HFF-Myc (cell line): ENCODE data around the gene ULK4.

Experiments
- DNase-seq: peaks from one replicate; pipeline ENCODE4 v3.0.0-alpha.2; 2011; ENCODE audit warnings: low read depth; ENCODE audit errors: extremely low read depth
- H3K4me3 ChIP-seq: replicated peaks from 2 replicates; pipeline ENCODE4 v1.5.1; 2011; ENCODE audit warnings: low read depth, mild to moderate bottlenecking, control low read depth, low read length
- TF ChIP-seq, protein P1 (sequence below): IDR thresholded peaks from 2 replicates; pipeline ENCODE4 v1.5.1; 2012; ENCODE audit warnings: mild to moderate bottlenecking, low read depth, low read length, control low read depth; ENCODE audit errors: missing control alignments

Gene ULK4

DNA sequence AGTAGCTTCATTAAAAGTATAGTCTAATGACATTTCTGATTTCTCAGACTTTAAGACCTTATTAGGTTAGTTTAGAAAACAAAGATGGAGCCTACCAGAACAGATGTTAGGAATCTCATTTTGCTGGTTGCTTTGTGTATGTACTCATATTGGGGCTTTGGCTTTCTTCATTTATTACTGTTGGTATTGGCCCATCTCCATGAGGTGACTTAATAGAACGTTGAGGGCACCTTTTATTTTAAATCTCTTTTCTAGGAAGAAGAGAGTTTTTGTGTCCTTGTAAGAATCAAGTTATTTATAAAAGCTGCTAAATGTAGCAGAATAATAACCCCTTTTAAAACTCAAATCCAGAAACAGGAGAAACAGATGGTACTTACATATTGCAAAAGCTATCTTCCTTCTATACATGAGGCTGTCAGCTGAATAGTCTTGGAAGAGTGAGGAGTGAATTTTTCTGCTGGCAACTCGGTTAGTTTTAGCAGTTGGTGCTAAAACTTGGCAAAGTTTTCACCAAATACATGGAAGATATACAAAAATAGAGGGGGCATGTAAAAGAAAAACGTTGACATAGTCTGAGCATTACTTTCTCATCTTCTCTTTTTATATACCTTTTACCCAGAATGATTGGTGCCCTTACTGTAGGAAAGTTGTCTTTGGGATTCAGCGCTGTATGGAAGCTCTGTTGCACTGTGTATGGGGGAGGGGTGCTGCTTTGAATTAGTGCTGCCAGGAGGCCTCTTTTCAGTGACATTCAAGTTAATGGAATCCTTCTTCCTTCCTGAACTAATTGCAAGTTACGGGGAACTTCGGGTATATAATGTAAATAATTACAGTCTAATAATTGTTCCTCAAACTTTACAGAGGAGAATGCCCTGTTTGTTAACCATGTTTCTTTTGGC, 726.8 kb downstream of the ULK4 start:
- TF ChIP-seq, protein P1, sequence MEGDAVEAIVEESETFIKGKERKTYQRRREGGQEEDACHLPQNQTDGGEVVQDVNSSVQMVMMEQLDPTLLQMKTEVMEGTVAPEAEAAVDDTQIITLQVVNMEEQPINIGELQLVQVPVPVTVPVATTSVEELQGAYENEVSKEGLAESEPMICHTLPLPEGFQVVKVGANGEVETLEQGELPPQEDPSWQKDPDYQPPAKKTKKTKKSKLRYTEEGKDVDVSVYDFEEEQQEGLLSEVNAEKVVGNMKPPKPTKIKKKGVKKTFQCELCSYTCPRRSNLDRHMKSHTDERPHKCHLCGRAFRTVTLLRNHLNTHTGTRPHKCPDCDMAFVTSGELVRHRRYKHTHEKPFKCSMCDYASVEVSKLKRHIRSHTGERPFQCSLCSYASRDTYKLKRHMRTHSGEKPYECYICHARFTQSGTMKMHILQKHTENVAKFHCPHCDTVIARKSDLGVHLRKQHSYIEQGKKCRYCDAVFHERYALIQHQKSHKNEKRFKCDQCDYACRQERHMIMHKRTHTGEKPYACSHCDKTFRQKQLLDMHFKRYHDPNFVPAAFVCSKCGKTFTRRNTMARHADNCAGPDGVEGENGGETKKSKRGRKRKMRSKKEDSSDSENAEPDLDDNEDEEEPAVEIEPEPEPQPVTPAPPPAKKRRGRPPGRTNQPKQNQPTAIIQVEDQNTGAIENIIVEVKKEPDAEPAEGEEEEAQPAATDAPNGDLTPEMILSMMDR: no peak
- DNase-seq: no peak
- H3K4me3 ChIP-seq: no peak overlapping the region

DNA sequence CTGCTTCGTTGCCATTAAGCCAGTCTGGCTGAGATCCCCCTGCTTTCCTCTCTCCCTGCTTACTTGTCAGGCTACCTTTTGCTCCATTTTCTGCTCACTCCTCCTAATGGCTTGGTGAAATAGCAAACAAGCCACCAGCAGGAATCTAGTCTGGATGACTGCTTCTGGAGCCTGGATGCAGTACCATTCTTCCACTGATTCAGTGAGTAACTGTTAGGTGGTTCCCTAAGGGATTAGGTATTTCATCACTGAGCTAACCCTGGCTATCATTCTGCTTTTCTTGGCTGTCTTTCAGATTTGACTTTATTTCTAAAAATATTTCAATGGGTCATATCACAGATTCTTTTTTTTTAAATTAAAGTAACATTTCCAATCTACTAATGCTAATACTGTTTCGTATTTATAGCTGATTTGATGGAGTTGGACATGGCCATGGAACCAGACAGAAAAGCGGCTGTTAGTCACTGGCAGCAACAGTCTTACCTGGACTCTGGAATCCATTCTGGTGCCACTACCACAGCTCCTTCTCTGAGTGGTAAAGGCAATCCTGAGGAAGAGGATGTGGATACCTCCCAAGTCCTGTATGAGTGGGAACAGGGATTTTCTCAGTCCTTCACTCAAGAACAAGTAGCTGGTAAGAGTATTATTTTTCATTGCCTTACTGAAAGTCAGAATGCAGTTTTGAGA, 737.6 kb downstream of the ULK4 start:
- TF ChIP-seq, protein P1: no peak
- no peak for DNase-seq
- H3K4me3 ChIP-seq: no peak overlapping the region

DNA sequence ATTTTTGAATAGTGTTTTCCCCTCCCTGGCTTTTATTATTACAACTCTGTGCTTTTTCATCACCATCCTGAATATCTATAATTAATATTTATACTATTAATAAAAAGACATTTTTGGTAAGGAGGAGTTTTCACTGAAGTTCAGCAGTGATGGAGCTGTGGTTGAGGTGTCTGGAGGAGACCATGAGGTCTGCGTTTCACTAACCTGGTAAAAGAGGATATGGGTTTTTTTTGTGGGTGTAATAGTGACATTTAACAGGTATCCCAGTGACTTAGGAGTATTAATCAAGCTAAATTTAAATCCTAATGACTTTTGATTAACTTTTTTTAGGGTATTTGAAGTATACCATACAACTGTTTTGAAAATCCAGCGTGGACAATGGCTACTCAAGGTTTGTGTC, 738.2 kb downstream of the ULK4 start:
- TF ChIP-seq, protein P1: no peak
- no peak overlapping the region for H3K4me3 ChIP-seq
- no peak for DNase-seq

DNA sequence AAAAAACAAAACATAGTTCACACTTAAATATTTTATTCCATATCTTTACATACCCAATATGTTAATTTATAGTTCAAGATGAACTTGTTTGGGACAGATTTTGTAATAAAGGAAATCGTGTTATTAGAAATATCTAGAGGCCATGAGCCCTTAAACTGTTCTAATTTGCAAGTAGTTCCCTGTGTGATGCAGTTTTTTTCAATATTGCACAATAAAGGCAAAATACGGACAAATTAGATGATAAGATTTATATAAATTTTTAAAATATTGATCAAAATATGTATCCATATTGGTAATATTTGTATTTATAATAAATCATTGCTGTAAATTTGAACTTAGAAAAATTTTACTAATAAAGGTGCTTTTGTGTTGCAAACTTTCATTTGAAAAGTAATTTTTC, 738.8 kb downstream of the ULK4 start:
- DNase-seq: no peak
- no peak overlapping the region for H3K4me3 ChIP-seq
- TF ChIP-seq, protein P1: no peak

DNA sequence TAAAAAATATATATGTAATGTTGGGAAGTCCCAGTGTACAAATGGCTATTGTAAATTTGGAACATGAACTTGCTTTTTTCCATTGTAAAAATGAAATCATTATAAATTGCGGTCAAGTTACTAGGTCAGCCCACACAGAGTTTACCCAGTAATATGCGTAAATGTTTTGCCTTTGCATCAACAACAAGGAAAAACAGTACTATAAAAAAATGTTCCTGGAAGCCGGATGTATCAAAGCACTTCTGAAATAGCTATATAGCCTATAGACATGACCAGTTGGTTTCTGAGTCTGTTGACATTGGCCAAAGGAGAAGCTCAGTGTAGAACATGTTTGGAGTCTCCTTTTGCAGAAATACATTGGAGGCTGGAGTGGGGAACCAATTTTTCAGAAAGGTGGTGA, 739.4 kb downstream of the ULK4 start:
- H3K4me3 ChIP-seq: no peak overlapping the region
- TF ChIP-seq, protein P1: no peak
- DNase-seq: no peak

DNA sequence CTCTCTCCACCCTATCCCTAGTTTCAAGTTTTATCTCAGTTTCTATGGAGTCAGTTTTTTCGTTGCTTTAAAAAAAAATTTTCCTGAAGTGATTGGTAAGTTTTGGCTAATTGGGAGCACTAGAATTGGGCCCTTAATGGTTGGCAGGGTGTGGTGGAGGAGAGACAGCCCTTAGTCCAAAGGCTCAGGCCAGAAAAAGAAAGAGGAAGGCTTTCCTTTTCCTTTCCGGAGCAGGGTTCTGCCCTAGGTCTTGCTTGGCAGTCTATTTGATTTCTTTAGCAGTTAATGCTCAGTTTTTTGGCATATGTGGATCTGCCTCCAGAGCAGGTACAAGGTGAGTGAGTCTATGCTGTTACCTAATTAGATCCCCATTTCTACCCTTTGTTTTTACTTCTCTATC, 739.9 kb downstream of the ULK4 start:
- H3K4me3 ChIP-seq: no peak overlapping the region
- TF ChIP-seq, protein P1: no peak
- DNase-seq: no peak
